Vagina (tissue), 2 donors: ENCODE measurements around the gene GAST.

Experiments
- CTCF ChIP-seq, 3 experiments: fragments of 450-650 bp in 2 of 3; fragments of 200-600 bp in 1 of 3; sonication (generic) in 1 of 3; IDR thresholded peaks; one replicate each; pipeline ENCODE4 v1.5.1; 2017 to 2019; ENCODE audit warnings: antibody characterized with exemption in 3 of 3, mild to moderate bottlenecking in 2 of 3, moderate library complexity in 2 of 3
- POLR2A ChIP-seq, 2 donors: fragments of 450-650 bp; IDR thresholded peaks; one replicate each; pipeline ENCODE4 v1.6.1; 2017; ENCODE audit warnings: antibody characterized with exemption in 2 of 2, mild to moderate bottlenecking in 2 of 2, moderate library complexity in 2 of 2

GRCh38 chr17:41738801-41739112, 26.6 kb downstream of the GAST start:
- TF ChIP-seq CTCF (IDR thresholded peaks at IDR 0.05) (no peak), POLR2A (IDR thresholded peaks at IDR 0.05) (no peak)
